Kidney (tissue), 14 donors: ENCODE data around the gene EGFL7. TPM values are rescaled to one million over a fixed set of nuclear protein-coding genes. Genes with fewer than 3 reads are reported as not detected.

Experiments
- DNase-seq, 5 donors: peaks; one replicate each; pipeline ENCODE4 v3.0.0-alpha.2; 2013 to 2020
- FAIRE-seq: peaks from 2 replicates; lab custom pipeline; 2012; peaks lifted over from hg19 to GRCh38; lab: Jason Lieb, UNC
- H3K27ac ChIP-seq, 2 donors: one replicate each; pipeline ENCODE4 v1.7.0; 2013; ENCODE audit warnings: low read depth in 2 of 2, low read length in 2 of 2, inconsistent platforms in 1 of 2
- H3K27me3 ChIP-seq: one replicate; pipeline ENCODE4 v1.7.1; 2013; ENCODE audit warnings: low read length, inconsistent platforms; ENCODE audit not compliant: control insufficient read depth, insufficient read depth
- H3K36me3 ChIP-seq, 3 donors: one replicate each; pipeline versions ENCODE4 v1.7.0 to v1.7.1; 2013; ENCODE audit warnings: low read length in 3 of 3, control low read depth in 1 of 3, inconsistent platforms in 1 of 3; ENCODE audit not compliant: insufficient read depth in 3 of 3, control insufficient read depth in 2 of 3
- H3K4me1 ChIP-seq, 3 donors: one replicate each; pipeline versions ENCODE4 v1.7.0 to v1.7.1; 2013; ENCODE audit warnings: low read length in 3 of 3, inconsistent platforms in 1 of 3, low read depth in 1 of 3; ENCODE audit not compliant: control insufficient read depth in 2 of 3, insufficient read depth in 2 of 3
- H3K4me3 ChIP-seq, 3 donors: one replicate each; pipeline versions ENCODE4 v1.7.0 to v1.8.1; 2013; ENCODE audit warnings: low read length in 3 of 3, control low read depth in 1 of 3, inconsistent platforms in 1 of 3
- H3K9ac ChIP-seq, 3 donors: one replicate each; pipeline versions ENCODE4 v1.7.0 to v1.7.1; 2013; ENCODE audit warnings: low read length in 3 of 3, control low read depth in 1 of 3, inconsistent platforms in 1 of 3
- H3K9me3 ChIP-seq, 3 donors: one replicate each; pipeline versions ENCODE4 v1.7.0 to v1.7.1; 2013; ENCODE audit warnings: low read length in 3 of 3, control low read depth in 1 of 3, inconsistent platforms in 1 of 3; ENCODE audit not compliant: control insufficient read depth in 2 of 3, insufficient read depth in 1 of 3
- CTCF ChIP-seq: IDR thresholded peaks from 3 replicates; pipeline ENCODE4 v1.5.1; 2012; ENCODE audit warnings: mild to moderate bottlenecking, moderate library complexity, borderline replicate concordance; ENCODE audit not compliant: insufficient read depth; ENCODE audit errors: extremely low read depth
- intact Hi-C: fragments of 100-400 bp; cut with DNase I; formaldehyde crosslinking; loops from one replicate; pipeline ENCODE4 v1.11.1; 2022
- polyA plus RNA-seq: library from polyadenylated mRNA; stranded (reverse); fragments of 350-450 nt; fragmentation: Illumina TruSeq; extraction: RNeasy Lipid Tissue Mini Kit (QIAGEN cat#74804); gene quantifications from one replicate; pipeline ENCODE4 v1.2.3, GENCODE V29; 2014; ENCODE audit warnings: low read depth, low replicate concordance; ENCODE audit not compliant: insufficient read depth
- total RNA-seq: library from RNA; stranded (reverse); fragmentation: NEBNext Ultra II Directional; extraction: Animal tissue kit (Norgen Biotek cat#: 25700); gene quantifications from one replicate; pipeline ENCODE4 v1.2.1, GENCODE V29; 2021
- donor health status: control.
- donor health status: control.
- donor health status: control.
- donor health status: control.
- donor health status: control.
- donor health status: DM: yes; HTN: yes; CAD: no.
- donor health status: Normal renal cell carcinoma (clear cell type).

The EGFL7 gene
- total and polyA plus RNA-seq, 2 donors from 2014 or later, result 137 to 140 TPM

DNA sequence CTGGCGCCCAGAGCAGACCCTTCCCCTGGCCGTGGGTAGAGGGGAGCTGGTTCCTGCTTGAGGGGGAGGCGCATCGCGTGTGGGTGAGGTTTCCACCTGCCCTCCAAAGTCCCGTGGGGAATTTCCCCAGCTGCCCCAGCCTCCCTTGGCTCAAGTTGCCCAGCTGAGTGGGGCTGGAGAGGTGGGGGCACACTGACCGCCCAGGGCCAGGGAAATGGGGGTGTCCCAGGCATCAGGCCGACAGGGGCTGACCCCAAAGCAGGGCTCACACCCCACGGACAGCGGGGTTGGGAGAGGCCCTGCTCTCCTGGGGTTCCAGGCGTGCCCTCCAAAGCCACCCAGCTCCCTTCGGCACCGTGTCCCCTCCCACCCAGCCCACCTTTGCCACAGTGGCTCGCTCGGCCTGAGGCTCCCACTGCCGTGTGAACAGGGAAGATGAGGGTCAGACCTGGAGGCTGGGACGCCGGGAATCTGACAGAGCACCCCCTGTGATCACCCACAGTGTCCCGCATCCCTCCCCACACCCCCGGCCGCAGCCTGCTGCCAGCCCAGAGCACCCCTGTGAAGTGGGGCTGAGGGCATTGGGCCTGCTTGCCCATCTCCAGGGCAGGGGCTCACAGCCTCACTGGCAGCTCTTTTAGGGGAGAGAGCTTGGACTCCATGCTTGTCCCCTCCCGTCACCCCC is 933 bp upstream of the EGFL7 start:
- peak overlapping the region in 1 of 3 donors; percentile 30 for H3K4me3 ChIP-seq
- FAIRE-seq (no peak), DNase-seq (peak in 1 of 5 donors; percentile 60)
- no peaks in the 10 kb centered on the region for H3K9me3 ChIP-seq
- no peaks in the 10 kb centered on the region for H3K27me3 ChIP-seq
- TF ChIP-seq CTCF, result no peak
- no peaks in the 10 kb centered on the region for H3K36me3 ChIP-seq
- no peaks in the 10 kb centered on the region for H3K4me1 ChIP-seq
- peak overlapping the region in 1 of 3 donors; percentile 46 for H3K9ac ChIP-seq
- intact Hi-C loops, result no loop called here
- peak overlapping the region; percentile 80 to 82 for H3K27ac ChIP-seq

DNA sequence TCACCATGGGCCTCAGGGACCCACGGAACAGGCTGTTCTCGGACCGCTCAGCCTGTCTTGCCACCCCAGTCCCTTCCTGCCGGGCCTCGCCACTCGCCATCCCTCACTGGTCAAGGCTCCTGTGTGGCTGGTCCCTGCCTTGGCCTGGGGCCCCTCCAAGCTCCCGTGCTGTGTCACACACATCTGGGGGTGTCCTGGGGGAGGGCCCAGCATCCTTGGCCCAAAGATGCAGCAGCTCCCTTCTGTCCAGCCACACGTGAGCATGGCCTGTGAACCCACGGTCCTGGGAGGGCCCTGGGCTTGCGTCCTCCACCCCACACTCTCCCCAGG is 425 bp upstream of the EGFL7 start:
- H3K27ac ChIP-seq, result peak overlapping the region; percentile 80 to 82
- H3K9ac ChIP-seq, result peak overlapping the region in 1 of 3 donors; percentile 46
- H3K27me3 ChIP-seq, result no peaks in the 10 kb centered on the region
- H3K9me3 ChIP-seq, result no peaks in the 10 kb centered on the region
- intact Hi-C loops, result no loop called here
- no peaks in the 10 kb centered on the region for H3K36me3 ChIP-seq
- H3K4me1 ChIP-seq, result no peaks in the 10 kb centered on the region
- FAIRE-seq, result no peak
- peak overlapping the region in 1 of 3 donors; percentile 30 for H3K4me3 ChIP-seq
- TF ChIP-seq CTCF, result no peak
- no peak for DNase-seq

- H3K9me3 ChIP-seq, result no peaks in the 10 kb centered on the region
- H3K27ac ChIP-seq, result peak overlapping the region; percentile 78 to 88
- H3K27me3 ChIP-seq, result no peaks in the 10 kb centered on the region
- TF ChIP-seq CTCF, result no peak
- H3K4me3 ChIP-seq, result peak overlapping the region in 2 of 3 donors; percentile 54 to 55
- DNase-seq (no peak), FAIRE-seq (no peak)
- H3K4me1 ChIP-seq, result no peaks in the 10 kb centered on the region
- H3K9ac ChIP-seq, result peak overlapping the region in 2 of 3 donors; percentile 48 to 67
- intact Hi-C loops, result no loop called here
- H3K36me3 ChIP-seq, result no peaks in the 10 kb centered on the region
Measured at GRCh38 chr9:136664000-136664915, 1.5 kb downstream of the EGFL7 start.
